Right lobe of liver (tissue), 4 donors: ENCODE measurements around the gene RNF113B.

Source experiments
- POLR2A ChIP-seq: fragments of 450-650 bp; IDR thresholded peaks from one replicate; pipeline ENCODE4 v1.6.1; 2017; ENCODE audit warnings: antibody characterized with exemption, mild to moderate bottlenecking
- TF ChIP-seq, protein P1 (sequence below), 4 donors: fragments of 200-600 bp in 3 of 4; fragments of 450-650 bp in 1 of 4; IDR thresholded peaks; one replicate each; pipeline versions ENCODE4 v1.5.1 to v1.8.0; 2016 to 2022; ENCODE audit warnings: antibody characterized with exemption in 4 of 4, mild to moderate bottlenecking in 2 of 4
- donor health status: DM: no; HTN: no; CAD: no.
- donor health status: DM: no; HTN: no; CAD: no.
- donor health status: DM: no; HTN: yes; CAD: no.

GRCh38 chr13:98144801-98145350 lies 32.2 kb downstream of the RNF113B start:
- TF ChIP-seq, protein P1, sequence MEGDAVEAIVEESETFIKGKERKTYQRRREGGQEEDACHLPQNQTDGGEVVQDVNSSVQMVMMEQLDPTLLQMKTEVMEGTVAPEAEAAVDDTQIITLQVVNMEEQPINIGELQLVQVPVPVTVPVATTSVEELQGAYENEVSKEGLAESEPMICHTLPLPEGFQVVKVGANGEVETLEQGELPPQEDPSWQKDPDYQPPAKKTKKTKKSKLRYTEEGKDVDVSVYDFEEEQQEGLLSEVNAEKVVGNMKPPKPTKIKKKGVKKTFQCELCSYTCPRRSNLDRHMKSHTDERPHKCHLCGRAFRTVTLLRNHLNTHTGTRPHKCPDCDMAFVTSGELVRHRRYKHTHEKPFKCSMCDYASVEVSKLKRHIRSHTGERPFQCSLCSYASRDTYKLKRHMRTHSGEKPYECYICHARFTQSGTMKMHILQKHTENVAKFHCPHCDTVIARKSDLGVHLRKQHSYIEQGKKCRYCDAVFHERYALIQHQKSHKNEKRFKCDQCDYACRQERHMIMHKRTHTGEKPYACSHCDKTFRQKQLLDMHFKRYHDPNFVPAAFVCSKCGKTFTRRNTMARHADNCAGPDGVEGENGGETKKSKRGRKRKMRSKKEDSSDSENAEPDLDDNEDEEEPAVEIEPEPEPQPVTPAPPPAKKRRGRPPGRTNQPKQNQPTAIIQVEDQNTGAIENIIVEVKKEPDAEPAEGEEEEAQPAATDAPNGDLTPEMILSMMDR (IDR thresholded peaks at IDR 0.05) = no peak
- TF ChIP-seq POLR2A = no peak
